Sciatic nerve (tissue), 2 donors: Measurements from ENCODE around the gene NCS1. TPM values are rescaled to one million over a fixed set of nuclear protein-coding genes. Genes with fewer than 3 reads are reported as not detected.

Experiments
- ATAC-seq: fragments of 200-7000 bp; cut with Tn5 transposase; one replicate; pipeline ENCODE4 v1.9.1; 2020; ENCODE audit warnings: mild to moderate bottlenecking, moderate library complexity
- DNase-seq: peaks from one replicate; pipeline ENCODE4 v3.0.0-alpha.2; 2020; ENCODE audit warnings: low spot score
- intact Hi-C: fragments of 100-400 bp; cut with DNase I; formaldehyde crosslinking; loops from one replicate; pipeline ENCODE4 v1.14.2; 2022
- total RNA-seq: library from RNA; stranded (reverse); fragmentation: NEBNext Ultra II Directional; extraction: Animal tissue kit (Norgen Biotek cat#: 25700); gene quantifications from one replicate; pipeline ENCODE4 v1.2.1, GENCODE V29; 2021
- donor health status: DM: no; HTN: no; CAD: no.
- donor health status: DM: no; HTN: no; CAD: no.

NCS1 gene
- total RNA-seq, 1 donor from 2014 or later: 11.7 TPM

GRCh38 chr9:130172858-130173665, 858 bp downstream of the NCS1 start:
- ATAC-seq (peak; percentile 6), DNase-seq (peak; percentile 74)
- intact Hi-C loops: no loop called here

DNA sequence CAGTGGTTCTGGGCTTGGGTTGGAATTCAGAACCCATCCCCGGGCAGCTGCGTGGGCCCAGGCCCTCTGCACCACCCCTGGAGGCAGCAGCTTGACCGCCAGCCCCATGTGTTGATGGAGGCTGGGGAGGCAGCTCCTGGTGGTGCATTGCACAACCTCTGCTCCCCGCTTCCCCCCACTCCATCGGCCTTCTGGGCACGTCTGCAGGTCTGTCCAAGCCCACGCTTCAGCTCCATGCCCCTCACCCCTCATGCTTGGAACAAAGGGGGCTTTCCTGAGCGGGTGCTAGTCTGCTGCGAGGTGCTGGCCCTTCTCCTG, 1.4 kb downstream of the NCS1 start:
- ATAC-seq: peak; percentile 58
- DNase-seq: no peak
- intact Hi-C loops: no loop called here

DNA sequence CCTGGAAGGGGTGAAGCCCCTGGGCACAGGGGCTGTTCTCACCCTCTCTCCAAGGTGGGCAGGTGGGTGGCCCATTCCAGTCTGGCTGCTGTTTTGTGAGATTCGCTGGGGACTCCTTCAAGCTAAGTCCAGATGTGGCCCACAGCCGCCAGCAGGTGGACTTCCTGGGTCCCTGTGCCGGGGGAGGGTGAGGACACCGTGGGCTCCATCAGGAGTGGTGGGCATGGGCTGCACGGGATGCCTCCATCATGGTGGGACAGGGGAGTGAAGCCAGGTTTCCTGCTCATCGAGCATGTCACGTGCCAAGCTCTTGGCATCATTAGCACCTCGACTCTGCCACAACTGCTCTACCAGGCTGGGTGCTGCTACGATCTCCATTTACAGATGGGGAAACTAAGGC, 1.8 kb downstream of the NCS1 start:
- DNase-seq (no peak), ATAC-seq (no peak)
- intact Hi-C loops: no loop called here

GRCh38 chr9:130174920-130175321, 2.7 kb downstream of the NCS1 start:
- DNase-seq: no peak
- peak; percentile 23 for ATAC-seq
- intact Hi-C loops: no loop called here

GRCh38 chr9:130175355-130175754, 3.2 kb downstream of the NCS1 start:
- DNase-seq (no peak), ATAC-seq (no peak)
- intact Hi-C loops: no loop called here

DNA sequence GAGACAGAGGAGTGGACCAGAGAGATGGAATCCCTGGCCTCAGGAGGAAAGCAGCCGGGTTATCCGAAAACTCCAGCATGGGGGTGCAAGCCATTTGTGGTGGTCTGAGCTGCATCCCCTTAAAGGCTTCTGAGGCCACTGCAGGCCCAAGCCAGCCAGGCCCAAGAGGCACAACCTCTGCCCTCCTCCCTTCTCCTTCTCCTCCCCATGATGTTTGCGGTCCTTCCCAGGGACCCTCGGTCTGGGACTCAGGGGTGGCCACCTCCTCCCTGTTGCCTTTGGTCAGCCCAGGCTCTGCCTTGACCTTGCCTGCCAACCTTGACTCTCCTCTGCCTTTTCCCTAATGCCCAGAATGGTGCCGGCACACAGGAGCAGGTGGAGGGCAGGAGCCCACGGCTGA, 4.6 kb downstream of the NCS1 start:
- DNase-seq: no peak
- intact Hi-C loops: no loop called here
- no peak for ATAC-seq

GRCh38 chr9:130177898-130178805, 5.9 kb downstream of the NCS1 start:
- ATAC-seq (no peak), DNase-seq (no peak)
- intact Hi-C loops: no loop called here

DNA sequence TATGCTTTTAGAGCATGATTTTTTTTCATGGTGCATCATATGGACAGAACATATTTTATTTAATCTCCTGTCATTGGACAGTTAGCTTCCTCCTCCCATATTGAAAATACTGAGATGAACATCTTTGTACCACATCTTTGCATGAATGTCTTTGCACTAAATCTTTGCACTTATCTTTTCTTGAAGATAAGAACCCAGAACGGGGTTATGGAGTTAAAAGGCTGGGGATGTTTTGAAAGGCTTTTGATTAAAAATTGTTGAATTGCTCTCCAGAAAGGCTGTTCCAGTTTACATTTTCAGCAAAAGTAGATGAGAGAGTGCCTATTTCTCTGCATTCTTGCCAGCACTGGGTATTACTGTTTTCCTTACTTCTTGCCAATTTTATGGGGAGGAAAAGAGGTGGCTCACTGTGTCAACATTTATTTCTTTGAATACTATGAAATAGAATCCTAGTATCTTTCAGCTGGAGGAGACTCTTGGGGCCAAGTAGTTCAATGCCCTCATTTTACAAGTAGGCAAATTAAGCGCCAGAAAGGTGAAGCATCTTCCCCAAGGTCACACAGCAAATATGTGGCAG, 7.2 kb downstream of the NCS1 start:
- DNase-seq: no peak
- intact Hi-C loops: no loop called here
- ATAC-seq: no peak

DNA sequence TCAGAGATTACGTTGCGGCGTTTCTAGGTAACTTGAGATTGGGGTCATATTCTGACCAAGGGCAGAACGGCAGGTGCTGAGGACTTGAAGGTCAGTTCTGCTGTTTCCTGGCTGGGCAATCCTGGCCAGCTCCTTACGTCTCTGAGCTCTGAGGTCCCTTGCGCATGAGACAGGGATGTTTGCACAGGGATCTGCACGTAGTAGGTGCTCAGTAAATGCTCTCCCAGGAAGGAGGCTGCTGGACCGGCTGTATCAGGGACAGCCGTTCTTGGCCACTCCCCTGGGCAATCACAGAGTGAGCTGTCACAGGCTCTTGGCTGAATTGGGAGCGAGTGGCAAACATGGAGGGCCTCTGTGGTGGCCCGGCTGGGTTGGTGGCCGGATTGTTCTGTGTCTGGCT, 8.3 kb downstream of the NCS1 start:
- ATAC-seq (no peak), DNase-seq (no peak)
- intact Hi-C loops: no loop called here

DNA sequence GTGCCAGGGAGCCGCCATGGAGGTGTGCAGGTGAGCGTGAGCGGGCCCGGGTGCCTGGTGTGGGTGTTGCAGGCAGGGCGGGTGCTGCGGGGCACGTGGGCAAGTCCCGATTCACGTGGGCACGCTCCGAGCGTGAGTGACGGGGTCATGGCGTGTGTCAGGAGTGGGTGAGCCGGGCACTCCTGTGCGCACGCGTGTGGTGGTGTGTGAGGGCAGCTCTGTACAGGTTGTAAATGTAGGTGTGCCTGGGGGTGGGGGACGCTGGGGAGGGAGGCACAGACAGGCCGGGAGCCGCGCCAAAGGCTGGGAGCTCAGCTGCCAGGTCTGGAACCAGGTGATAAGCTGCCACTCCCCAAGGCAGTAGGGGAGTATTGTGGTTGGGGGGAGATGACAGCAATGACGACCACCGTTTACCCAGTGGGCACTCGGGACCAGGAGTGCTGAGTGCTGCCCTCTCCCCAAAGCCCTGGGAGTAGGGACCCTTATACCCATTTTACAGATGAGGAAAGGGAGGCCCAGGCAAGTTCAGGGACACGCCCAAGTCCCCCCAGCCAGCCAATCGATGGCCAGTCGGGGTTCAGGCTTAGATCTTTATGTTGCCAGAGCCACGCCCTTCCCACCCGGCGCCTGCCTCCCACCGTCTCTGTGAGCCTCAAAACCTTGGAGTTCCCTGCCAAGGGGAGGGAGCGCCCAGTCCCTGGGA, 9.6 kb downstream of the NCS1 start:
- ATAC-seq (no peak), DNase-seq (no peak)
- intact Hi-C loops: no loop called here

GRCh38 chr9:130182381-130182909, 10.2 kb downstream of the NCS1 start:
- intact Hi-C loops: no loop called here
- ATAC-seq: no peak

GRCh38 chr9:130183133-130183762, 11.0 kb downstream of the NCS1 start:
- ATAC-seq (peak; percentile 24), DNase-seq (no peak)
- intact Hi-C loops: no loop called here

More at GRCh38 chr9:130182381-130182909, 10.2 kb downstream of the NCS1 start:
- no peak for DNase-seq

GRCh38 chr9:130185017-130185416, 12.8 kb downstream of the NCS1 start:
- intact Hi-C loops: no loop called here
- no peak for DNase-seq
- ATAC-seq: no peak

- intact Hi-C loops: no loop called here
- DNase-seq: no peak
- peak; percentile 18 for ATAC-seq
These were observed 13.4 kb downstream of the NCS1 start for GRCh38 chr9:130185490-130186031.

DNA sequence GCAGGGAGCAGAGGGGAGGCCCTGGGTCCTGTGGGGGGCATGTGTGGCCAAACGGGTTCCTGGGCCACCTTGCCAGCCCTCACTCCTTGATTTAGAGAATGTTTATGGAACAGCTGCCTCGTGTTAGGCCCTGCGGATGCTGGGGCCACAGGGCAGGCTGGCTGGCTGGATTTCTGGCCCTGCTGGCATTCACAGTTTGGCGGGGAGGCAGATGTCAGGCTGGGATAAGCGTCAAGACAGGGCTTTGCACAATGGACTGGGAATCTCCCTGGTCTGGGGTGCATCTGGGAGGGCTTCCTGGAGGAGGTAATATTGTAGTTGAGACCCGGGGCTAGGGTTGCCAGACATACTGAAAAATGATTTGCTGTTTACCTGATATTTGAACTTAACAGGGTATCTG, 13.8 kb downstream of the NCS1 start:
- ATAC-seq (no peak), DNase-seq (no peak)
- intact Hi-C loops: no loop called here

DNA sequence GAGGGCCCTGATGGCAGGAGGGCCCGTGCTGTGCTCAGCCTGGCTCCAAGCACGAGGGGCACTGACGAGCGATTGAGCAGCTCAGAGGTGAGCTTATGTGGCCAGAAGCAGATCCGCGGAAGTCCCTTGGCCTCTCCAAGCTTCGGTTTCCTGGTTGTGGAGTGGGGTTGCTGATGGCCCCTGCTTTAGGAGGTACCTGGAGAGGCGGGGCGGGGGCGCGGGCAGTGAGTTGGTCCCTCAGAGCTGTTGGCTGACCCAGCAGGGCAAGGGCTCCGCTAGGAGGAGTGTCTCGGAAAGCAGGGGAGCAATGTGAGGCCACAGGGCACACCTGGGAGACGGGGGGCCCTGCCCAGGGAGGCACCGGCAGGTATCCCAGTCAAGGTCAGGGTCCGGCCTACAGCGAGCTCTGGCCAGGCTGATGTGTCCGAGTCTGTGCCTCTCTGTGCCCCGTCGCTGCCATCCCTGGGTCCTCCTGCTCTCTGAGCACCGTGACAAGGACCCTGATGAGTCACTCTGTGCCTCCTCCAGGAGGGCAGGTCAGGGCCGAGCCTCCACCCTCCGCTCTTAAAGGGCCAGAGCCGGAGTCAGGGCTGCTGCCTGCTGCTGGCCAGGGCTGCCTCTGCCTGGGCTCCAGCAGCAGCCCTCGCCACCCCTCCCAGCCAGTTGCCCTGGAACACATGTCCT, 14.8 kb downstream of the NCS1 start:
- intact Hi-C loops: no loop called here
- ATAC-seq (peak; percentile 70), DNase-seq (no peak)

- intact Hi-C loops: no loop called here
- DNase-seq: no peak
- ATAC-seq: no peak
These were observed 15.3 kb downstream of the NCS1 start for GRCh38 chr9:130187523-130187846.

DNA sequence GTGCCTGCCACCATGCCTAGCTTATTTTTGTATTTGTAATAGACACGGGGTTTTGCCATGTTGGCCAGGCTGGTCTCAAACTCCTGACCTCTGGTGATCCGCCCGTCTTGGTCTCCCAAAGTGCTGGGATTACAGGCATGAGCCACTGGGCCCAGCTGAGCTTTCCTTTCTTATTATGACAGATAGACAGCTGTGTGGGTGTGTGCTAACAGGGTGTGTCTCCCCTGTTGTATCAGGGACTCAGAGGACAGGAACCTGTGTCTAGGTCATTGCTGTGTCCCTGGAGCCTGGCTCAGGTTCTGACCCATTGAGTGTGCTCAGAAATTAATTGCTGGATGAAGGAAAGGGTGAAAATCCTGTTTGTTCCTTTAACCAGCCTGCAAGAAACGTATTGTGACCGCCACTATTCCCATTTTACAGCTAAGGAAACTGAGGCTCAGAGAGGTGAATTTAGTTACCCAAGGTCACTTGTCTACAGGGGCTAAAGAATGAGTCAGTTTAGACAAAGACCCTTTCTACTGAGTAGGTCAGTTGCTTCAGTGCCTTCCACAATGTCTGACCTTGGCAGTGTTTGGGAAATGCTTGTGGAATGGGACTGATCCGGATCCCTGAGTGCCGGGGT, 16.8 kb downstream of the NCS1 start:
- ATAC-seq (no peak), DNase-seq (no peak)
- intact Hi-C loops: no loop called here
